NCI-H1694 treated with DMSO at 0.1 percent for 48 hours (cell line): ENCODE measurements around the gene CACNB2.

Experiments used
- DNase-seq: peaks from one replicate; lab custom pipeline; 2025; lab: John Stamatoyannopoulos, UW

The CACNB2 gene

GRCh38 chr10:18293536-18294510 lies 153.6 kb downstream of the CACNB2 start:
- DNase-seq: no peak

GRCh38 chr10:18294633-18295032 lies 154.4 kb downstream of the CACNB2 start:
- no peak for DNase-seq

DNA sequence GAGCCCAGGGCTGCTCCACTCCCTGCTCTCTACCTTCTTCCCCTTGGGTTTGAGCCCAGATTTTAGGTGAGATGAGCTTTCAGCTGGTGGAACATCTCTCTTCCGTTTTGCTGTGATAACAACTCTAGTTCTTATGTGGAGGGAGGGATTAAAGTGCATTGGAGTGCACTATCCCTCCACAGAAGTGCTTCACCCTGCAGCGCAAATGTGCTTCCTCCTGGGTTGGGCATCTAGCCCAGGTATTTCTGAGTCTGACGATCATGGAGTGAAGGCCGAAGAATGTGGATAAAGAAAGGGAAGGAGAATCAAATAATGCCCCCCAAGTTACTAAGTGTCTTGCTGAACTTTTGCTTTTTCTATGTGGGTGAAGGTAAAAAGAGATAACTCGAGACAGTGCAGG lies 157.4 kb downstream of the CACNB2 start:
- no peak for DNase-seq

DNA sequence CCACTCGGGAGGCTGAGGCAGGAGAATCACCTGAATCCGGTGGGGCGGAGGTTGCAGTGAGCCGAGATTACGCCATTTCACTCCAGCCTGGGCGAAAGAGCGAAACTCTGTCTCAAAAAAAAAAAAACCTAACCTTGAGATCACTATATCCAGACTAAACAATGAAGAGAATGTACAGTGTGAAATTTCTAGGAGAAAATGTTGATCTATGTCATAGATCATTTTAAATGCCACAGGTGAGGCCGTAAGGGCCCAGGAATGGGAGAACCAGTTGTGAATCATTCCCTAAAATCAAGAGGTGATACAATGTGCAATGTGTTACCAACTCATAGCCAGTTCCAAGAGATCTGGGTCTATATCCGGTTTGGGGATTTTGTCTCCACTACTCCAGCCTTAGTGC lies 158.0 kb downstream of the CACNB2 start:
- DNase-seq: no peak

DNA sequence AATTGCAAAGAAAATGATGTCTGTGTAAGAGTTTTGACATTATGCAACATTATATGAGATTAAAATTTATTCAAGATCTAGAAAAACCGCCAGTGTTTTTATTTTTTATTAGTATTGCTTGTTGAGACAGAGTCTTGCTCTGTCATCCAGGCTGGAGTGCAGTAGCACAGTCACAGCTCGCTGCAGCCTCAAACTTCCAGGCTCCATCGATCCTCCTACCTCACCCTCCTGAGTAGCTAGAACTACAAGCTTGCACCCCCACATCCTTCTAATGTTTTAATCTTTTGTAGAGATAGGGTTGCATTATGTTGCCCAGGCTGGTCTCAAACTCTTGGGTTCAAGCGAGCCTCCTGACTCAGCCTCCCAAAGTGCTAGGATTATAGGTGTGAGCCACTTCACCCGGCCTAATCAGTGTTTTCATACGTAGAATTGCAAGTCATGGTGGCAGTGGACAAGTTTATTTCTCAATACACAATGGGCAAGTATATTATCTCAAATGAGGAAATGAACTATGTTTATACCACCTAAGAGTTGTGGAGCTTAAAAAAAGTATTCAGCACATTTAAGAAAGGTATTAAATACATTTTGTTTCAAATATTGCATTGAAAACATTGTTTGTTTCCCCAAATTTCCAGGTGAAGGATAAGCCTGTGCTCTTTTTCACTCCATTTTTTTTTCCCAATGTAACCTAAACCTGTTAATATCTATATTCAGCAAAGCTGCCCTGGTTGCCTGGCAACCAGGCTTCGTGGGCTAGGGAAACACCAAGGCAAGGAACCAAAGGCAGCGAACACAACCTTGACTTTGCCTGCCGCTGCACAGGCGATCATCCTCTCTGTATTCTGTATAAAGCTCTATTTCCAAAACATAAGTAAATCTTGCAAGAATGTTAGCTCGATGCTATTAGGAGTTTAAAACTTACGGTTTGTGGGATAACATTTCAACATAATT lies 163.9 kb downstream of the CACNB2 start:
- no peak for DNase-seq

DNA sequence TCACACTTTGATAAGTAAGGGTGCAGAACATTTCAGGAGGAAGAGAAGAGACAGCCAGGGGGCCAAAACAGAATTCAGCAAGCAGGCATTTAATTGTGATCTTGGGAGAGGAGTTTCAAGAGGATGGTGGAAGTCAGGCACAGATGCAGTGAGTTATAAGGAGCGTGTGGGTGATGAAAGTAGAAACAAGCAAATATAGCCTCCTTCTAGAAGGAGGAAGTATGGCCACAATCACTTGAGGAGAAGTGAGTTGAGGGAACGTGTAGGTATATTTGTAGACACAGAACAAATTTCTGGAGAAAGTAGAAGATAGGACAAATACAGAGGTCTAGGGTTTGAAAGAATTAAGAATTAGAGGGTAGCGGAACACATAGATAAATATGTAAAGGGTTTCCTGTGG lies 165.8 kb downstream of the CACNB2 start:
- no peak for DNase-seq

DNA sequence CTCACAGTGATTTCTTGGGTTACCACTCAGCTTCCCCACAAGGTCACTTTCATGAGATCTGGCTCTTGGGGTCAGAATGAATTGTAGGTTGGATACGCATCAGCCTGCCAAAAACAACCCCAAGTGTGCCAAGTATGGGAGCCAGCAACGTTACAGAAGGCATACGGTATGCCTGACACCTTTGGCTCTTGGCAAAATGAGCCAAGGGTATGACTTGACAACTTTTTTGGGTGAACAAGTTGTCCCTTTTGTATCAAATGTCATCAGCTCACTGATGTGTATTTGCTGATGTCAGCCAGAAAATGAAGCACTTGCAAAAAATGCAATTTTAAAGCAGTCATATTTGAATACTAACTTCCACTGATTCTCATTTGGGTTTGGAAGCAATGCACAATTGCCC lies 168.4 kb downstream of the CACNB2 start:
- DNase-seq: no peak

DNA sequence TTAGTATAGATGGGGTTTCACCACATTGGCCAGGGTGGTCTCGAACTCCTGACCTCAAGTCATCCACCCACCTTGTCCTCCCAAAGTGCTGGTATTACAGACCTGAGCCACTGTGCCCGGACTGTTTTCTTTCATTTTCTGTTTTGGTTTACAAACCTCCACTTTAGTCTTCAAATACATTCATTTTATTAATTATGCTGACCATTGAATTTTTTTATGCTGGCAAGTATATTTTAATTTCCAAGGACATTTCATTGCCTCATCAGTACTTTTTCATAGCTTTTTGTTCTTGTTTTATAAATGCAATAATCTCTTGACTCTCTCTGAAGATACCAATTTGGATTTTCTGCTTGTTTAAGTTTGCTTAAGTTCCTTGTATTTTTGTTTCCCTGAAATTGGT lies 170.5 kb downstream of the CACNB2 start:
- no peak for DNase-seq

DNA sequence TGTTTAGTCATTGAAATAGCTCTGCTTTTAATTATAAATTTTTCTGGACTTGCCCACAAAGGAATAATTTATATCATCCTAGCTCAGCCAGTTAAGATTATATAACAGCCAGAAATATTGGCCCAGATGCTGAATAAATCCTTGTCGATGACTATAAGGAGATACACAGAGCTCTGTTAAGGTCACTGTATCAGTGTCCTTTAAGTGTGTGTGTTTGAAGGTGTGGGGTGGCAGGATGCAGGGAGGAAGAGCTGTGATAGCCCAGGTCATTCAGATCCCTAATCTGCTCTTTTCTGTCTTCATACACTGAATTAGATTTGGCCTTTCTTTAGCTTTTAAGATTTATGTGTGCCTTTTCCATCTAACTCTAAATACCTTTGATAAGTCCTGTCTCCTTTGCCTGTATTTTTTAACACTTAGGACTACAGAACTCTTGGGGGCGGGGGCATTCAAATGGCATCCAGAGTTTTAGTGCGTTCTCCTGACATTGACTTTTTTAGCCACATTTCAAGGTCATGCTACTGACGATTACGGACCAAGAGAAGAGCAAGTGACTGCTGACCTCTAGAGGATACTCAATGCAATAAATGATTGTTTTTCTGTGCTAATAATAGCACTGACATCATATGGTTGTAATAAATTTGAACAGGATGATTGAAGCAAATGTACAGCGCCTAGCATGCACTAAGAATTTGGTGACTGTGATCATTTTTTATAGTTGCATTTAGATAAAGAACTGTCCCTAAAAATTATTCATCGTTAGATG lies 172.3 kb downstream of the CACNB2 start:
- DNase-seq: peak; percentile 21

GRCh38 chr10:18313140-18313530 lies 172.9 kb downstream of the CACNB2 start:
- DNase-seq: no peak

GRCh38 chr10:18313626-18314025 lies 173.4 kb downstream of the CACNB2 start:
- DNase-seq: no peak

DNA sequence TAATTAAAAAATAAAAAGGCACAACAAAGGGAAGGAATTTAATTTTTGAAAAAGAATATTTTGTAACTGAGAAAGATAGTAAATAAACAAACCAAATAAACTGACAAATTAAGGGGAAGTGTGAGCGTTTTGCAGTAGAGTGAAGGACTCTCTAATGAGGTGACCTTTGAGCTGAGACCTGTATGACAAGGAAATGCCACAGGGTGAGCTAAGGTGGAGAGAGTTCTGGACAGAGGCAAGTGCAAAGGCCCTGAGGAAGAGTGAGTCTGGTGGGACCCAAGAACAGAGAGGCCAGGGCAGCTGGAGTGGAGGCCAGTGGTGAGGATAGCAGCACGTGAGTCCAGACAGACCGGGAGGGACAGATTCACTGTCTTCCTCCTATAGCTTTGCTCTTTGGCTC lies 179.4 kb downstream of the CACNB2 start:
- DNase-seq: no peak

DNA sequence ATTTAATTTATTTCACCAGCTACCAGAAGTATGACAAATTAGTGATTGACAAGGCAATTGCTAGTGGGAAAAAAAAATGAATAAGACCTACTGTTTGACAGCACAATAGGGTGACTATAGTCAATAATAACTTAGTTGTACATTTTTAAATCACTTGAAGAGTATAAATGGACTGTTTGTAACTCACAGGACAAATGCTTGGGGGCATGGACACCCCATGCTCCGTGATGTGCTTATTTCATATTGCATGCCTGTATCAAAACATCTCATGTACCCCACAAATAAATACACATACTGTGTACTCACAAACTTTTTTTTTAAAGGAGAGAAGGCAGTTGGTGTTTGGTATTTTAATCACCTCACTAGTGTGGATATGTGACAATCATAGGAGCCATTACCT lies 181.1 kb downstream of the CACNB2 start:
- DNase-seq: no peak

- DNase-seq: no peak
Observed at GRCh38 chr10:18323916-18324315, 183.7 kb downstream of the CACNB2 start.

DNA sequence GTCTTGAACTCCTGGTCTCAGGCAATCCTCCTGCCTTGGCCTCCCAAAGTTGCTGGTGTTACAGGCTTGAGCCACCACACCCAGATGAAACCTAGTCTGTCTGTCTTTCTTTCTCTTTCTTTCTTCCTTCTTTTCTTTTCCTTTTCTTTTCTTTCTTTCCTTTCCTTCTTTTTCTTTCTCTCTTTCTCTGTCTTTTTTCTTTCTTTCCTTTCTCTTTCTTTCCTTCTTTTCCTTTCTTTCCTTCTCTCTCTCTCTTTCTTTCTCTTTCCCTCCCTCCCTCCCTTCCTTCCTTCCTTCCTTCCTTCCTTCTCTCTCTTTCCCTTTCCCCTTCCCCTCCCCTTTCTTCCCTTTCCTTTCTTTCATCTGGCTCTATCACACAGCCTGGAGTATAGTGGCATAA lies 185.2 kb downstream of the CACNB2 start:
- no peak for DNase-seq

DNA sequence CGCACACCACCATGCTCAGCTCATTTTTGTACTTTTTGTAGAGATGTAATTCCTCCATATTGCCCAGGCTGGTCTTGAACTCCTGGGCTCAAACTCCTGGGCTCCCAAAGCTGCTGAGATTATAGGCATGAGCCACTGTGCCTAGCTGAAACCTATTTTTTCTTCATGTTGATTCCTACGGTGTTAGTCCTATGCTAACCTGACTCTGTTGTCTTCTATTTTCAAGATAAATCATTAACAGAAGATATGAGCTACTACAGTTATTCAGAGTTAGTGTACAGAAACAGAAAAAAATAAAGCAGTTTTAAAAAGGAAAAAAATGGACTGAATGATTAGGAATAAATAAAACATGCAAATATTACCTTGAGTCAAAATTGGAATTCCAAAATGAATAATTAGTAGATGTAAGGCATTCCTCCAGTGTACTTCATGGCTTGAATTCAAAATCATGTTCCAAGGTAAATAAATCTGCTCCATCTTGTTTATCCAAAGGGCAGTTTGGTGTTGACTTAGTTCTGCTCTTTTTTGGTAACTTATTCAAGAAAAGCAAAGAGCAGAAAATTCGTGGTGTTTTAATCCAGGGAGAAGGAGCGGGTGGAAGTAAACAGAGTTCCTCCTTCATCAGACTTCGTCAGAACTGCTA lies 185.8 kb downstream of the CACNB2 start:
- DNase-seq: no peak

- DNase-seq: no peak
Observed at GRCh38 chr10:18328941-18329340, 188.7 kb downstream of the CACNB2 start.

GRCh38 chr10:18332048-18332447 lies 191.8 kb downstream of the CACNB2 start:
- no peak for DNase-seq

DNA sequence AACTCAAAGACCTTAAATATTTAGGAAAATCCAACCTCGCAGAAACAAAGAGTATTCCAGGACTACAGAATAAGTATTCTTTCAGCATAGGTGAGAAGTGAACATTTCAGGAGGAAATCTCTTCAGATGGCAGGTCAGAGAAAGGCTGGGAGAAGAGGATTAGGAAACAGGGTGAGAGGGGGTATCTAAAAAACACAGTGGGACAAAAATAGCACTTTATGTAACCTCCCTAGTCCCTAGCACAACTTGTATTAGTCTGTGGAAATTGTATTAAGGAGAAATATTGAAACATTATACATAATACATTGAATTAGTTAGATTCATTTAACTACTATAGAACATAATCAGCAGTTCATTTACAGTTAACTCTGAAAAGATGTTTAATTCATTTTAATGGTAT lies 192.3 kb downstream of the CACNB2 start:
- DNase-seq: no peak

DNA sequence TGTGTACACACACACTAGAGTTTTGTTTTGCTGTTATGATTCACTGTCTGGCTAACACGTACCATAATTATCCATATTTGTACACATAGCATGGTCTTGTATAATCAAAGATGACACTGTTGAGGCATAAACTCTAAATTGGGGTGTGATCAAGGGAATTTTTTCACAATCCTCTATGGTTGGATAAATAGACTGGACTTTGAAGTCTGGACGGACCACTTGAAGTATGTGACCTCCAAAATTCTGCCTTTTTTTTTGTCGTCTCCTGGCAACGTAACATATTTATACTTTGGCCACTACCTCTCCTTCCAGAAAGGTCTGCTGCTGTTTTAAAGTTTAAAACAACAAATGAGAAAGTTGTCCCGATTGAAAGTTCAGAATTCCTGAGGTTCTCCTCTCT lies 193.4 kb downstream of the CACNB2 start:
- DNase-seq: no peak

DNA sequence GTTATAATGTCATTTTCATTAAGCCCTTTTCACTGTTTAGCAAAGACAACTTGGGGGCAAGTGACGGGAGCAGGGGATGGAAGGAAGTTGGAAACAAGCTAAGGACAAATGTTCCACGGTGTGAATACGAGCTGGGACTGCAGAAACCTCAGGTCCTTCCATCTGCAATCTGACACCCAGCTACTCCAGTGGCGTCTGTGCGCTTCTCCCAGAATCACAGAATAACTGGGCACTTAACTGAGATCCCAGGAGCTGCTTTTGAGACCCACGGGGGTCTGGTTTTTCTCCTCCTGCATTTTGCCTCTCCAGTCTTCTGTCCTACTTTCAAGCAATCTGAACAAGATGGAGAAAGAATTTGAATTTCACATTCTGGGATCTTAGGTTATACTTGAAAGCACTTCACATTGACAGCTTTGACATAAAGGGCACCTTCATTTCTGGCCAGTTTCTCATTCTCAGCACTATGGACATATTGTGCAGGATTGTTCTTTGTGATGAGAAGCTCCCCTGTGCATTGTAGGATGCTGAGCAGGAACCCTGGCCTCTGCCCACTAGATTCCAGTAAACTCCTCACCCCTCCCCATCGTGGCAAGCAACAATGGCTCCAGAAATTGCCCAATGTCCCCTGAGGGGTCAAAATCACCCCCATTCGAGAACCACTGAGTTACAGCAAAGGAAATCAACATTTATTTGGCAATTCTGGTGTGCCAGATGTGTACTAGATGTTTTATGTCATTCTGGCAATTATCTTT lies 194.1 kb downstream of the CACNB2 start:
- no peak for DNase-seq
